Keratinocyte (primary cell): ENCODE results near the gene NAT9. TPM values are rescaled to one million over a fixed set of nuclear protein-coding genes. Genes with fewer than 3 reads are reported as not detected.

Experiments
- DNase-seq: peaks from one replicate; pipeline ENCODE4 v3.0.0-alpha.2; 2011; ENCODE audit warnings: low read depth, missing footprints, low spot score
- FAIRE-seq: peaks from 2 replicates; lab custom pipeline; 2011; peaks lifted over from hg19 to GRCh38; lab: Jason Lieb, UNC
- H2AFZ ChIP-seq: 2 replicates; pipeline ENCODE4 v1.6.0; 2012; ENCODE audit warnings: low read length, control low read depth, inconsistent platforms; ENCODE audit not compliant: control insufficient read depth
- H3K27ac ChIP-seq: 2 replicates; pipeline ENCODE4 v1.5.1; 2011; ENCODE audit warnings: low read length; ENCODE audit not compliant: control insufficient read depth, insufficient read depth
- H3K27me3 ChIP-seq: 3 replicates; pipeline ENCODE4 v1.6.0; 2011; ENCODE audit warnings: low read length; ENCODE audit not compliant: control insufficient read depth, insufficient read depth; ENCODE audit errors: extremely low read depth
- H3K36me3 ChIP-seq, 2 experiments: 2 replicates in 1 of 2; 3 replicates in 1 of 2; pipeline ENCODE4 v1.5.1; 2011; ENCODE audit warnings: low read length in 2 of 2, mild to moderate bottlenecking in 1 of 2; ENCODE audit not compliant: control insufficient read depth in 2 of 2, insufficient read depth in 2 of 2; ENCODE audit errors: extremely low read depth in 1 of 2
- H3K4me1 ChIP-seq: 3 replicates; pipeline ENCODE4 v1.5.1; 2011; ENCODE audit warnings: low read length; ENCODE audit not compliant: control insufficient read depth, insufficient read depth; ENCODE audit errors: extremely low read depth
- H3K4me2 ChIP-seq: 3 replicates; pipeline ENCODE4 v1.6.0; 2011; ENCODE audit warnings: low read depth, low read length; ENCODE audit not compliant: control insufficient read depth, insufficient read depth; ENCODE audit errors: extremely low read depth
- H3K4me3 ChIP-seq, 3 experiments: fragments of 200-600 bp in 1 of 3; sonication (generic) in 1 of 3; 2 replicates in 2 of 3; 3 replicates in 1 of 3; pipeline ENCODE4 v1.5.1; 2011 to 2016; ENCODE audit warnings: low read length in 3 of 3, mild to moderate bottlenecking in 3 of 3, control low read depth in 2 of 3, inconsistent platforms in 1 of 3, low read depth in 1 of 3, mixed read lengths in 1 of 3, mixed run types in 1 of 3, moderate library complexity in 1 of 3; ENCODE audit not compliant: control insufficient read depth in 2 of 3, insufficient read depth in 2 of 3; ENCODE audit errors: extremely low read depth in 1 of 3
- H3K79me2 ChIP-seq: 2 replicates; pipeline ENCODE4 v1.6.0; 2012; ENCODE audit warnings: low read length; ENCODE audit not compliant: control insufficient read depth, insufficient read depth
- H3K9ac ChIP-seq: 3 replicates; pipeline ENCODE4 v1.6.0; 2011; ENCODE audit warnings: low read length; ENCODE audit not compliant: control insufficient read depth, insufficient read depth; ENCODE audit errors: extremely low read depth
- H3K9me1 ChIP-seq: 3 replicates; pipeline ENCODE4 v1.6.0; 2011; ENCODE audit warnings: low read length; ENCODE audit not compliant: control insufficient read depth, insufficient read depth; ENCODE audit errors: extremely low read depth
- H3K9me3 ChIP-seq: 2 replicates; pipeline ENCODE4 v1.5.1; 2012; ENCODE audit warnings: low read depth, low read length; ENCODE audit not compliant: control insufficient read depth
- H4K20me1 ChIP-seq: 3 replicates; pipeline ENCODE4 v1.6.0; 2011; ENCODE audit warnings: low read length; ENCODE audit not compliant: control insufficient read depth, insufficient read depth; ENCODE audit errors: extremely low read depth
- CTCF ChIP-seq, 3 experiments: IDR thresholded peaks in 1 of 3; conservative IDR thresholded peaks in 1 of 3; optimal IDR thresholded peaks in 1 of 3; 2 replicates in 2 of 3; 3 replicates in 1 of 3; pipeline versions ENCODE3 to v1.5.1; 2011; ENCODE audit warnings: low read length in 3 of 3, mild to moderate bottlenecking in 3 of 3, moderate library complexity in 2 of 3, control low read depth in 1 of 3, inconsistent platforms in 1 of 3; ENCODE audit not compliant: insufficient read depth in 2 of 3; ENCODE audit errors: extremely low read depth in 1 of 3
- EZH2 ChIP-seq: IDR thresholded peaks from one replicate; pipeline ENCODE4 v1.6.1; 2012; ENCODE audit warnings: inconsistent platforms, mild to moderate bottlenecking, low read length, moderate library complexity
- dilution Hi-C: fragments of 300-500 bp; cut with MboI; formaldehyde crosslinking; loops from one replicate; pipeline ENCODE4 v1.7.0; 2020; ENCODE audit warnings: low sequenced_read_pairs; ENCODE audit not compliant: extremely low pct_ligation_motif_present
- polyA plus RNA-seq, 5 experiments: library from polyadenylated mRNA; depleted of rRNA in 3 of 5; stranded (reverse) in 3 of 5; stranded (forward) in 1 of 5; unstranded in 1 of 5; fragments of >200 nt; gene quantifications; 1 replicate in 1 of 5; 2 replicates in 3 of 5; 3 replicates in 1 of 5; pipeline versions ENCODE4 v1.2.1 to v1.2.3, GENCODE V29; 2011 to 2012; ENCODE audit warnings: missing spikeins in 2 of 5, low read depth in 1 of 5, low replicate concordance in 1 of 5

Gene NAT9
- polyA plus RNA-seq, 1 donor (not counting 4 experiments of a cell fraction or from before 2014, with no cell fraction given): 34.6 TPM

GRCh38 chr17:74756891-74757290 lies 19.3 kb downstream of the NAT9 start:
- no peaks in the 10 kb centered on the region for H3K27me3 ChIP-seq
- H3K9me1 ChIP-seq: peaks cover 7% of the 10 kb centered on the region
- peaks cover 41% of the 10 kb centered on the region for H3K4me1 ChIP-seq
- TF ChIP-seq EZH2: no peak
- no peak for TF ChIP-seq CTCF (optimal IDR thresholded peaks at IDR 0.05 in 1 of 3, IDR thresholded peaks at IDR 0.05 in 1 of 3, conservative IDR thresholded peaks at IDR 0.05 in 1 of 3; ENCODE audit: extremely low read depth in 1 of 3, insufficient read depth in 2 of 3, low read length in 3 of 3)
- H3K27ac ChIP-seq: no peak overlapping the region
- no peaks in the 10 kb centered on the region for H3K36me3 ChIP-seq
- no peaks in the 10 kb centered on the region for H4K20me1 ChIP-seq
- H3K4me3 ChIP-seq: no peak overlapping the region
- no peak overlapping the region for H2AFZ ChIP-seq
- FAIRE-seq (no peak), DNase-seq (no peak)
- H3K9me3 ChIP-seq: no peaks in the 10 kb centered on the region
- H3K4me2 ChIP-seq: no peak overlapping the region
- dilution Hi-C loops: no loop called here
- no peak overlapping the region for H3K9ac ChIP-seq
- H3K79me2 ChIP-seq: peaks cover 55% of the 10 kb centered on the region

- Histone ChIP-seq H3K9me1 (peaks cover 7% of the 10 kb centered on the region), H3K27ac (no peak overlapping the region), H3K36me3 (no peaks in the 10 kb centered on the region), H2AFZ (no peak overlapping the region), H3K27me3 (no peaks in the 10 kb centered on the region), H3K4me2 (no peak overlapping the region), H3K4me3 (no peak overlapping the region), H3K9ac (no peak overlapping the region), H3K79me2 (peaks cover 56% of the 10 kb centered on the region), H3K9me3 (no peaks in the 10 kb centered on the region), H4K20me1 (no peaks in the 10 kb centered on the region), H3K4me1 (peaks cover 40% of the 10 kb centered on the region)
- DNase-seq (no peak), FAIRE-seq (no peak)
- dilution Hi-C loops: no loop called here
- TF ChIP-seq CTCF (optimal IDR thresholded peaks at IDR 0.05 in 1 of 3, IDR thresholded peaks at IDR 0.05 in 1 of 3, conservative IDR thresholded peaks at IDR 0.05 in 1 of 3; ENCODE audit: extremely low read depth in 1 of 3, insufficient read depth in 2 of 3, low read length in 3 of 3): no peak
- TF ChIP-seq EZH2: no peak
These were observed 20.6 kb downstream of the NAT9 start for GRCh38 chr17:74755533-74755932.
